K562 (cell line): ENCODE results near the gene SH2D3A. TPM values are rescaled to one million over a fixed set of nuclear protein-coding genes. Genes with fewer than 3 reads are reported as not detected.

Experiments
- ATAC-seq: fragments of 200-7000 bp; cut with Tn5 transposase; 3 replicates; pipeline ENCODE4 v1.9.1; 2020; ENCODE audit warnings: moderate library complexity
- BruUV-seq: library from RNA; stranded (reverse); fragments of 400-500 nt; replicated peaks from 2 replicates; lab custom pipeline; 2021; lab: Mats Ljungman, UMichigan
- CTCF ChIA-PET: fragments of 300-600 bp; formaldehyde crosslinking; extraction: SDS; loops from one replicate; lab custom pipeline; 2021; ENCODE audit warnings: low intra/inter-chr PET ratio; lab: Yijun Ruan, JAX
- POLR2A ChIA-PET: fragments of 300-600, 350-650 bp; sonication (Branson Sonifier 250); formaldehyde crosslinking; extraction: SDS; loops from one replicate; lab custom pipeline; 2021; ENCODE audit warnings: antibody characterized with exemption, inconsistent platforms; lab: Yijun Ruan, JAX
- DNase-seq, 4 experiments: peaks; one replicate each; pipeline versions ENCODE4 v3.0.0 to v3.0.0-alpha.2; 2011 to 2018; ENCODE audit warnings: low spot score in 3 of 4, mixed read lengths in 3 of 4; ENCODE audit errors: extremely low read depth in 1 of 4
- FAIRE-seq: peaks from 2 replicates; lab custom pipeline; 2011; peaks lifted over from hg19 to GRCh38; lab: Jason Lieb, UNC
- H2AFZ ChIP-seq: 2 replicates; pipeline ENCODE4 v1.6.0; 2011; ENCODE audit warnings: low read depth, low read length, control low read depth, inconsistent platforms
- H3K27ac ChIP-seq: fragments of 200-600 bp; 3 replicates; pipeline ENCODE4 v1.8.0; 2011; ENCODE audit warnings: low read depth, mild to moderate bottlenecking, control low read depth, inconsistent platforms, low read length, moderate library complexity, mixed read lengths; ENCODE audit errors: extremely low read depth
- H3K27me3 ChIP-seq, 2 experiments: fragments of 300-600 bp in 1 of 2; 2 replicates in 1 of 2; 3 replicates in 1 of 2; pipeline versions ENCODE4 v1.6.0 to v1.8.0; 2011; ENCODE audit warnings: inconsistent platforms in 2 of 2, low read length in 2 of 2, mild to moderate bottlenecking in 1 of 2, mixed read lengths in 1 of 2, moderate library complexity in 1 of 2; ENCODE audit not compliant: control insufficient read depth in 2 of 2, insufficient read depth in 2 of 2
- H3K36me3 ChIP-seq: fragments of 300-600 bp; 3 replicates; pipeline ENCODE4 v1.8.0; 2011; ENCODE audit warnings: mild to moderate bottlenecking, low read length, inconsistent platforms; ENCODE audit not compliant: control insufficient read depth, insufficient read depth
- H3K4me1 ChIP-seq, 2 experiments: fragments of 200-600 bp in 1 of 2; replicated peaks in 1 of 2; 2 replicates in 1 of 2; 3 replicates in 1 of 2; pipeline versions ENCODE4 v1.5.1 to v1.8.0; 2011; ENCODE audit warnings: inconsistent platforms in 2 of 2, low read length in 2 of 2, mild to moderate bottlenecking in 1 of 2, mixed read lengths in 1 of 2, moderate library complexity in 1 of 2; ENCODE audit not compliant: control insufficient read depth in 2 of 2, insufficient read depth in 2 of 2
- H3K4me2 ChIP-seq: 2 replicates; pipeline ENCODE4 v1.6.1; 2011; ENCODE audit warnings: low read length, control low read depth, inconsistent platforms, mixed read lengths; ENCODE audit not compliant: insufficient read depth
- H3K4me3 ChIP-seq: fragments of 200-600 bp; sonication (generic), shearing (Covaris generic); 2 replicates; pipeline ENCODE4 v1.5.1; 2016; ENCODE audit warnings: control low read depth, inconsistent platforms
- H3K79me2 ChIP-seq: fragments of 200-600 bp; 3 replicates; pipeline ENCODE4 v1.8.0; 2011; ENCODE audit warnings: low read length, inconsistent platforms; ENCODE audit not compliant: control insufficient read depth, insufficient read depth
- H3K9ac ChIP-seq, 2 experiments: 2 replicates each; pipeline versions ENCODE4 v1.6.0 to v1.6.1; 2011; ENCODE audit warnings: low read depth in 2 of 2, low read length in 2 of 2, control low read depth in 1 of 2, inconsistent platforms in 1 of 2, mild to moderate bottlenecking in 1 of 2, mixed read lengths in 1 of 2; ENCODE audit not compliant: insufficient read depth in 1 of 2
- H3K9me1 ChIP-seq: one replicate; pipeline ENCODE4 v1.6.0; 2011; ENCODE audit warnings: inconsistent platforms, mild to moderate bottlenecking, low read length, moderate library complexity; ENCODE audit not compliant: control insufficient read depth, insufficient read depth
- H3K9me3 ChIP-seq: replicated peaks from 2 replicates; pipeline ENCODE4 v1.5.1; 2011; ENCODE audit warnings: low read depth, low read length, inconsistent platforms; ENCODE audit not compliant: control insufficient read depth, insufficient read depth
- H4K20me1 ChIP-seq: replicated peaks from 2 replicates; pipeline ENCODE4 v1.6.1; 2011; ENCODE audit warnings: low read length, inconsistent platforms, mixed read lengths; ENCODE audit not compliant: control insufficient read depth, insufficient read depth
- BACH1 ChIP-seq: fragments of 200-800 bp; sonication (Bioruptor generic); IDR thresholded peaks from 2 replicates; pipeline ENCODE4 v1.6.1; 2016; ENCODE audit warnings: missing genetic modification characterization, missing compliant biosample characterization
- BCOR ChIP-seq: fragments of 450-650 bp; IDR thresholded peaks from 2 replicates; pipeline ENCODE4 v1.6.1; 2016
- ELF1 ChIP-seq: fragments of 200-800 bp; sonication (Bioruptor generic); IDR thresholded peaks from 2 replicates; pipeline ENCODE4 v1.6.1; 2016; ENCODE audit warnings: missing genetic modification characterization, missing compliant biosample characterization
- GATA2 ChIP-seq: sonication (generic); formaldehyde crosslinking; IDR thresholded peaks from 2 replicates; pipeline ENCODE4 v1.4.0; 2020; ENCODE audit warnings: mild to moderate bottlenecking, missing genetic modification reagents
- NRF1 ChIP-seq, 2 experiments: fragments of 450-650 bp; IDR thresholded peaks in 1 of 2; conservative IDR thresholded peaks in 1 of 2; 2 replicates each; pipeline ENCODE4 v1.6.1; 2014; ENCODE audit warnings: mild to moderate bottlenecking in 2 of 2
- PHF20 ChIP-seq: fragments of 450-650 bp; IDR thresholded peaks from 2 replicates; pipeline ENCODE4 v1.6.1; 2018; ENCODE audit not compliant: partially characterized antibody
- RBFOX2 ChIP-seq: fragments of 200-400 bp; formaldehyde crosslinking; IDR thresholded peaks from 2 replicates; pipeline ENCODE4 v1.6.1; 2017; ENCODE audit warnings: low read depth, mild to moderate bottlenecking, low read length, moderate library complexity
- SAFB2 ChIP-seq: fragments of 200-400 bp; formaldehyde crosslinking; IDR thresholded peaks from 2 replicates; pipeline ENCODE4 v1.6.1; 2018; ENCODE audit warnings: borderline replicate concordance, low read length, low read depth, moderate library complexity; ENCODE audit not compliant: severe bottlenecking
- SAP30 ChIP-seq: fragments of 200-600 bp; sonication (generic); IDR thresholded peaks from 2 replicates; pipeline ENCODE4 v1.6.1; 2012; ENCODE audit warnings: borderline replicate concordance, low read depth, mild to moderate bottlenecking, moderate library complexity, low read length, control low read depth, inconsistent platforms; ENCODE audit not compliant: insufficient read depth, poor library complexity, severe bottlenecking
- TFAM ChIP-seq: fragments of 250-450 bp; sonication (Bioruptor Pico); conservative IDR thresholded peaks from 2 replicates; pipeline ENCODE4 v1.5.0; 2021; ENCODE audit warnings: mild to moderate bottlenecking, moderate library complexity
- ZNF444 ChIP-seq: fragments of 250-450 bp; sonication (Bioruptor Pico); IDR thresholded peaks from 2 replicates; pipeline ENCODE4 v1.4.0; 2020; ENCODE audit warnings: mild to moderate bottlenecking, moderate library complexity
- WGBS: fragments of 100-300 bp; shearing (Covaris generic); methylation state at CpG from one replicate; pipeline ENCODE4 v1.1.6; 2016; ENCODE audit warnings: low coverage, mixed read lengths; ENCODE audit not compliant: insufficient coverage; ENCODE audit errors: missing lambda C conversion rate; 5-methylcytosine and 5-hydroxymethylcytosine counted together
- in situ Hi-C: fragments of 300-500 bp; cut with MboI; formaldehyde crosslinking; loops from 4 replicates; pipeline ENCODE4 v1.15.0; 2018; ENCODE audit warnings: inconsistent platforms, mixed read lengths
- intact Hi-C: fragments of 100-400 bp; cut with micrococcal nuclease; formaldehyde crosslinking; loops from 2 replicates; pipeline ENCODE4 v1.14.2; 2022
- polyA plus RNA-seq, 8 experiments: library from polyadenylated mRNA; depleted of rRNA in 4 of 8; stranded (reverse) in 5 of 8; unstranded in 3 of 8; fragments of >200 nt; fragmentation: Nextera tagmentation in 2 of 8; fragmentation: Illumina TruSeq in 1 of 8; extraction: Ambion mirVana in 2 of 8; extraction: Trizol in 1 of 8; gene quantifications; 2 replicates each; pipeline versions ENCODE4 v1.2.1 to v1.2.3, GENCODE V29; 2011 to 2014; ENCODE audit warnings: inconsistent platforms in 1 of 8, missing spikeins in 1 of 8
- total RNA-seq, 7 experiments: library from RNA; depleted of rRNA in 6 of 7; stranded (reverse); fragments of >200 nt in 6 of 7; fragmentation: Illumina TruSeq in 2 of 7; extraction: Trizol in 2 of 7; gene quantifications; 2 replicates each; pipeline versions ENCODE4 v1.2.1 to v1.2.3, GENCODE V29; 2011 to 2021; ENCODE audit warnings: low replicate concordance in 1 of 7
- TF ChIP-seq, protein P1 (sequence below): fragments of 450-650 bp; IDR thresholded peaks from 2 replicates; pipeline ENCODE4 v1.6.1; 2016; ENCODE audit warnings: borderline replicate concordance
- TF ChIP-seq, protein P2 (sequence below): sonication (generic); formaldehyde crosslinking; IDR thresholded peaks from 2 replicates; pipeline ENCODE4 v1.9.0; 2022; ENCODE audit warnings: mild to moderate bottlenecking, missing genetic modification reagents
- TF ChIP-seq, protein P3 (sequence below): IDR thresholded peaks from 3 replicates; pipeline ENCODE4 v1.6.1; 2011; ENCODE audit warnings: borderline replicate concordance, mild to moderate bottlenecking, moderate library complexity; ENCODE audit not compliant: insufficient read length; ENCODE audit errors: extremely low read depth
- TF ChIP-seq, protein P4 (sequence below): sonication (generic); formaldehyde crosslinking; IDR thresholded peaks from 2 replicates; pipeline ENCODE4 v1.9.0; 2022; ENCODE audit warnings: mild to moderate bottlenecking, missing genetic modification reagents

Gene SH2D3A
- total and polyA plus RNA-seq, 9 of the 15 experiments (the other 6 are each of a cell fraction or from before 2014, with no cell fraction given) = 0.75 to 26.3 (median 8.9) TPM

DNA sequence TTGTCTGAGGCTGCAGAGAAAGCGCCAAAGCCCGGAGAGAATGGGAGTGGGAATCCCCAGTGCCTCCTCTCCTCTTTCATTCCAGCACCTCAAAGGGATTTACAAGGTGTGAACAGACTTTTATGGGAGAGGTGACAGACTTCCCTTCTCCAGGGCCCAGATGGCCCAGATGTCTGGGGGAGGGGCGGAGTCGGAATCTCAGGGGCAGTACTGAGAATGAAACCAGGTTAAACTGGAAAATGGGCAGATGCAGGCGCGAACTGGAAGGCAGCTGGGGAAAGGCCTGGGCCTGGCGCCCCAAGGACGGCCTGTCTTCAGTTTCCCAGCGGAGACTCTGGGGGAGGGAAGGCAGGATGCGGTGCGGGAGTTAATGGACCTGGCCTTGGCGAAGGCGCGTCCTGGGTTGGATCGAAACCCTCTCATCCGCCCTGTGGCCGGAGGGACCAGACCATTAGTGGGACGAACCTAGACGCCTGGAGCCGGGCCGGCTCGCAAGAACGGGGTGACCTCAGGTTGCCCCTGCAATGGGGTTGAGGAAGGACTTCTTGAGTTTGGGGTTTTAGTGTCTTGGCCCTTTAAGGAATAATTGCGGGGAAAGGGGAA, 28.3 kb downstream of the SH2D3A start:
- Histone ChIP-seq H3K9me3 (no peaks in the 10 kb centered on the region), H3K27ac (peak overlapping the region; percentile 78), H3K4me1 (peaks cover 40 to 67% of the 10 kb centered on the region in 2 experiments), H3K36me3 (peaks cover 32% of the 10 kb centered on the region; the same call in 2 of the 3 replicates), H3K4me2 (peak overlapping the region; percentile 81), H3K4me3 (peak overlapping the region; percentile 33; the same call in 1 of the 2 replicates), H3K9ac (peak overlapping the region; percentile 57 to 92), H3K27me3 (no peaks in the 10 kb centered on the region), H3K79me2 (peaks cover 44% of the 10 kb centered on the region), H4K20me1 (no peaks in the 10 kb centered on the region), H2AFZ (peak overlapping the region; percentile 87), H3K9me1 (no peaks in the 10 kb centered on the region)
- ChIA-PET POLR2A (interaction anchor here (0.8 to 1.8 kb wide), 7 partner anchors 11 to 318 kb away, joined by 3 to 4 read pairs (median 4); no protein-coding TSS in a partner anchor), CTCF (interaction anchor here (1.1 to 2.8 kb wide), 2 partner anchors 124 to 223 kb away, joined by 3 to 16 read pairs; no protein-coding TSS in a partner anchor)
- no peak for ATAC-seq
- in situ Hi-C loops = no loop called here
- DNase-seq = peak in 1 of 4 experiments; percentile 45
- no TSS peak for BruUV-seq
- no peak for FAIRE-seq
- intact Hi-C loops = loop anchor here (1.0 to 10.0 kb wide), 4 partner anchors 28 to 224 kb away; partner anchors contain the start of gene SH2D3A
- WGBS = 14% methylated on average over 24 of the region's 24 CpGs
- no peak for TF ChIP-seq RBFOX2
- TF ChIP-seq, protein P1, sequence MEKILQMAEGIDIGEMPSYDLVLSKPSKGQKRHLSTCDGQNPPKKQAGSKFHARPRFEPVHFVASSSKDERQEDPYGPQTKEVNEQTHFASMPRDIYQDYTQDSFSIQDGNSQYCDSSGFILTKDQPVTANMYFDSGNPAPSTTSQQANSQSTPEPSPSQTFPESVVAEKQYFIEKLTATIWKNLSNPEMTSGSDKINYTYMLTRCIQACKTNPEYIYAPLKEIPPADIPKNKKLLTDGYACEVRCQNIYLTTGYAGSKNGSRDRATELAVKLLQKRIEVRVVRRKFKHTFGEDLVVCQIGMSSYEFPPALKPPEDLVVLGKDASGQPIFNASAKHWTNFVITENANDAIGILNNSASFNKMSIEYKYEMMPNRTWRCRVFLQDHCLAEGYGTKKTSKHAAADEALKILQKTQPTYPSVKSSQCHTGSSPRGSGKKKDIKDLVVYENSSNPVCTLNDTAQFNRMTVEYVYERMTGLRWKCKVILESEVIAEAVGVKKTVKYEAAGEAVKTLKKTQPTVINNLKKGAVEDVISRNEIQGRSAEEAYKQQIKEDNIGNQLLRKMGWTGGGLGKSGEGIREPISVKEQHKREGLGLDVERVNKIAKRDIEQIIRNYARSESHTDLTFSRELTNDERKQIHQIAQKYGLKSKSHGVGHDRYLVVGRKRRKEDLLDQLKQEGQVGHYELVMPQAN = no peak
- no peak for TF ChIP-seq GATA2
- no peak for TF ChIP-seq ELF1 (tag)
- no peak for TF ChIP-seq NRF1 (conservative IDR thresholded peaks at IDR 0.05 in 1 of 2, IDR thresholded peaks at IDR 0.05 in 1 of 2)
- no peak for TF ChIP-seq SAFB2
- TF ChIP-seq, protein P2, sequence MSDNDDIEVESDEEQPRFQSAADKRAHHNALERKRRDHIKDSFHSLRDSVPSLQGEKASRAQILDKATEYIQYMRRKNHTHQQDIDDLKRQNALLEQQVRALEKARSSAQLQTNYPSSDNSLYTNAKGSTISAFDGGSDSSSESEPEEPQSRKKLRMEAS (CRISPR knock-in tag) = peak; percentile 32; the same call in 1 of the 2 replicates
- TF ChIP-seq ZNF444 (CRISPR knock-in tag) = no peak
- TF ChIP-seq PHF20 = no peak
- no peak for TF ChIP-seq SAP30
- TF ChIP-seq, protein P3, sequence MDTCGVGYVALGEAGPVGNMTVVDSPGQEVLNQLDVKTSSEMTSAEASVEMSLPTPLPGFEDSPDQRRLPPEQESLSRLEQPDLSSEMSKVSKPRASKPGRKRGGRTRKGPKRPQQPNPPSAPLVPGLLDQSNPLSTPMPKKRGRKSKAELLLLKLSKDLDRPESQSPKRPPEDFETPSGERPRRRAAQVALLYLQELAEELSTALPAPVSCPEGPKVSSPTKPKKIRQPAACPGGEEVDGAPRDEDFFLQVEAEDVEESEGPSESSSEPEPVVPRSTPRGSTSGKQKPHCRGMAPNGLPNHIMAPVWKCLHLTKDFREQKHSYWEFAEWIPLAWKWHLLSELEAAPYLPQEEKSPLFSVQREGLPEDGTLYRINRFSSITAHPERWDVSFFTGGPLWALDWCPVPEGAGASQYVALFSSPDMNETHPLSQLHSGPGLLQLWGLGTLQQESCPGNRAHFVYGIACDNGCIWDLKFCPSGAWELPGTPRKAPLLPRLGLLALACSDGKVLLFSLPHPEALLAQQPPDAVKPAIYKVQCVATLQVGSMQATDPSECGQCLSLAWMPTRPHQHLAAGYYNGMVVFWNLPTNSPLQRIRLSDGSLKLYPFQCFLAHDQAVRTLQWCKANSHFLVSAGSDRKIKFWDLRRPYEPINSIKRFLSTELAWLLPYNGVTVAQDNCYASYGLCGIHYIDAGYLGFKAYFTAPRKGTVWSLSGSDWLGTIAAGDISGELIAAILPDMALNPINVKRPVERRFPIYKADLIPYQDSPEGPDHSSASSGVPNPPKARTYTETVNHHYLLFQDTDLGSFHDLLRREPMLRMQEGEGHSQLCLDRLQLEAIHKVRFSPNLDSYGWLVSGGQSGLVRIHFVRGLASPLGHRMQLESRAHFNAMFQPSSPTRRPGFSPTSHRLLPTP = no peak
- TF ChIP-seq, protein P4, sequence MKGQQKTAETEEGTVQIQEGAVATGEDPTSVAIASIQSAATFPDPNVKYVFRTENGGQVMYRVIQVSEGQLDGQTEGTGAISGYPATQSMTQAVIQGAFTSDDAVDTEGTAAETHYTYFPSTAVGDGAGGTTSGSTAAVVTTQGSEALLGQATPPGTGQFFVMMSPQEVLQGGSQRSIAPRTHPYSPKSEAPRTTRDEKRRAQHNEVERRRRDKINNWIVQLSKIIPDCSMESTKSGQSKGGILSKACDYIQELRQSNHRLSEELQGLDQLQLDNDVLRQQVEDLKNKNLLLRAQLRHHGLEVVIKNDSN (CRISPR knock-in tag) = no peak
- no peak for TF ChIP-seq BACH1 (tag)
- no peak for TF ChIP-seq TFAM (CRISPR knock-in tag)
- TF ChIP-seq BCOR = 0 out of 2 replicates have a peak, but pooled peaks have one; percentile 7
